Osteocyte (in vitro differentiated cells): ENCODE data around the gene GIT2. TPM values are rescaled to one million over a fixed set of nuclear protein-coding genes. Genes with fewer than 3 reads are reported as not detected.

Source experiments
- DNase-seq: peaks from one replicate; pipeline ENCODE4 v3.0.0; 2021; ENCODE audit warnings: mixed read lengths; ENCODE audit not compliant: unreplicated experiment; ENCODE audit errors: extremely low spot score
- H3K27ac Mint-ChIP-seq: one replicate; pipeline ENCODE4 v1.8.0; 2021; ENCODE audit warnings: mild to moderate bottlenecking, mixed read lengths; ENCODE audit not compliant: unreplicated experiment
- H3K27me3 Mint-ChIP-seq: one replicate; pipeline ENCODE4 v1.8.0; 2021; ENCODE audit warnings: mixed read lengths; ENCODE audit not compliant: unreplicated experiment
- H3K36me3 Mint-ChIP-seq: one replicate; pipeline ENCODE4 v1.8.0; 2021; ENCODE audit warnings: mixed read lengths; ENCODE audit not compliant: unreplicated experiment
- H3K4me1 Mint-ChIP-seq: one replicate; pipeline ENCODE4 v1.8.0; 2021; ENCODE audit warnings: mixed read lengths; ENCODE audit not compliant: unreplicated experiment
- H3K4me3 Mint-ChIP-seq: one replicate; pipeline ENCODE4 v1.8.0; 2021; ENCODE audit warnings: mild to moderate bottlenecking, moderate library complexity, mixed read lengths; ENCODE audit not compliant: unreplicated experiment
- H3K9me3 Mint-ChIP-seq: one replicate; pipeline ENCODE4 v1.8.0; 2021; ENCODE audit warnings: mixed read lengths; ENCODE audit not compliant: unreplicated experiment
- CTCF ChIP-seq: fragments of 200-600 bp; sonication (generic); IDR thresholded peaks from 2 replicates; pipeline ENCODE4 v1.5.0; 2021; ENCODE audit warnings: antibody characterized with exemption, mild to moderate bottlenecking, moderate library complexity
- total RNA-seq: library from RNA; stranded (reverse); gene quantifications from 2 replicates; pipeline ENCODE4 v1.2.1, GENCODE V29; 2021

The GIT2 gene
- total RNA-seq, 1 donor from 2014 or later, result 49.6 TPM

GRCh38 chr12:109948368-109948767, 47.8 kb downstream of the GIT2 start:
- TF ChIP-seq CTCF, result no peak
- Mint-ChIP-seq H3K27ac (no peak overlapping the region), H3K27me3 (no peaks in the 10 kb centered on the region), H3K9me3 (no peaks in the 10 kb centered on the region), H3K4me1 (peaks cover 54% of the 10 kb centered on the region), H3K36me3 (peaks cover 55% of the 10 kb centered on the region), H3K4me3 (no peak overlapping the region)
- DNase-seq, result no peak

DNA sequence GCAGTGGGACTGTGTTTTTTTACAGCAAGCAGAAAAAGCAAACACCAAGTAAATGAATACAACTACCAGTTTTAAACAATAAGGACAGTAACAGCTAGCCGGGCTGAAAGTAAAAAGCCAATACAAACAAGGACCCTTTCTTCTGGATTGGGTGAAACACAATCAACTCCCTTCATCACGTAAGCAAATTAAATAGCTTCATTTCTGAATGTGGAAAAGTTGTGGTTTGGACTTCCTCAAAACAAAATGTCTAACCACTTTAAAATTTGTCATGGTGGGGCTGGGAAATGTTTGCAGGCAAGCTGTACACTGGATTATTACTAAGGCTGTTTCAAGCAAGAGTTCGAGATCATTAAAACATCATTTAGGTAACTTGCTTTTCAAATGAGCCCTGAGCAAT, 48.6 kb downstream of the GIT2 start:
- H3K4me1 Mint-ChIP-seq, result peaks cover 53% of the 10 kb centered on the region
- DNase-seq, result no peak
- no peaks in the 10 kb centered on the region for H3K9me3 Mint-ChIP-seq
- H3K4me3 Mint-ChIP-seq, result no peak overlapping the region
- peaks cover 50% of the 10 kb centered on the region for H3K36me3 Mint-ChIP-seq
- TF ChIP-seq CTCF, result no peak
- H3K27me3 Mint-ChIP-seq, result no peaks in the 10 kb centered on the region
- H3K27ac Mint-ChIP-seq, result peak overlapping the region; percentile 80

DNA sequence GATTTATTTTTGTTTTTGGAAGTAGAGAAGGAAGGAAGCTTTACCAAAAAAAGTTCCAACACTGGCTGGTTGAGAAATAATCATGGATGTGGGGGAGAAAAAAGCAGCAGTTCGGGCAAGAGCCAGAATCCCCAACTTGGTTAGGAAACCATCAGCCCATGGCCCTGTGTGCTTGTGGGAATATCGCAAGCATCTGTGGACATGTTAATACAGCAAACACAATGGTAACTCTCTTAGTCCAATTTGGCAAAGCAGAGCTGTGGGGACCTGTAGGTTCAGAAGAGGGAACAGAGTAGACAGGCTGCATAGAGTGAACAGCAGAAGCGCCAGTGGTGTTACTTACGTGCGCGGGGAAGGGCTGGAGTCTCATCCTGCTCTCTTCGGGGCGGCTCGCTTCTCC, 49.3 kb downstream of the GIT2 start:
- Mint-ChIP-seq H3K36me3 (peaks cover 45% of the 10 kb centered on the region), H3K27ac (peak overlapping the region; percentile 80), H3K4me3 (no peak overlapping the region)

GRCh38 chr12:109946505-109946904, 49.7 kb downstream of the GIT2 start:
- Mint-ChIP-seq H3K4me1 (peaks cover 43% of the 10 kb centered on the region), H3K27me3 (no peaks in the 10 kb centered on the region), H3K27ac (peak overlapping the region; percentile 80), H3K4me3 (no peak overlapping the region), H3K9me3 (no peaks in the 10 kb centered on the region), H3K36me3 (peaks cover 41% of the 10 kb centered on the region)
- no peak for TF ChIP-seq CTCF
- DNase-seq, result no peak

More for the DNA sequence above, 49.3 kb downstream of the GIT2 start:
- Mint-ChIP-seq H3K4me1 (peaks cover 47% of the 10 kb centered on the region), H3K9me3 (no peaks in the 10 kb centered on the region), H3K27me3 (no peaks in the 10 kb centered on the region)
- no peak for DNase-seq
- no peak for TF ChIP-seq CTCF

DNA sequence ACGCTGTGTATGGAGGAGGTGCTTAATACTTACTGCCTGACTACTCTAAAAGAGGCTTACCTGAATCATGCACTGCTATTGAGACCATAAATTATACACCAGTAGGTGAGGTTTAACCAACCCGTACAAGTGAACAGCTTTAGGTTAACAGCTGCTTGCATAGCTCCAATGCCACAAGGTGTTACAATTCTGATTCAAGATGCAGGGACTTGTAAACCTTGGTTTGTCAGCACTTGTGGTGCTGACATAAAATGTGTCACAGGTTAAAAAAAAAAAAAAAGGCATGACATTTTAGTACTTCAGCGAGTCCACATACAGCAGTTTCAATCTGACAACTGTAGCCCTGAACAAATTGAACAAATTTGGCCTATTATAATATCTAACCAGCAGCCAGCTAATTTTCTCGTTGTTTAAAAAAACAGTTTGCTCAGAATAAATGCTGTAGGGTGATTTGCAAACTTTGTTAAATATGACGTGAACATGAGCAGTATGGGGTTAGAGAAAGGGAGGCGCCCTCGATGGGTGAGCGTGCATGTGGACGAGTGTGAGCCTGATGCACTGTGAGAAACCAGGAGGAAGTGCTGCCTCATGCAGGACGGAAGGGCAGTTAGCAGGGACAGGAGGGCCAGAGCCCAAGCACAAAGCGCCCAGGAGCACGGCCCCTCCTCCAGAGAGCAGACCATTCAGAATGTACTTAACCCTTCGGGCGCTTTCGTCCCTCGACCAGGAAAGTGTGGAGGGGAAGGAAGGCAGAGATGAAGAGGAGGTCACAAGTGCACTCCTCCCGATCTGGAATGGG, 51.4 kb downstream of the GIT2 start:
- peak overlapping the region; percentile 41 for H3K27ac Mint-ChIP-seq
- H3K9me3 Mint-ChIP-seq, result no peaks in the 10 kb centered on the region
- no peak for TF ChIP-seq CTCF
- H3K4me1 Mint-ChIP-seq, result peaks cover 33% of the 10 kb centered on the region
- H3K36me3 Mint-ChIP-seq, result peaks cover 36% of the 10 kb centered on the region
- H3K4me3 Mint-ChIP-seq, result no peak overlapping the region
- DNase-seq, result no peak
- H3K27me3 Mint-ChIP-seq, result no peaks in the 10 kb centered on the region
